G401 (cell line): Measurements from ENCODE around the gene CHST2. TPM values are rescaled to one million over a fixed set of nuclear protein-coding genes. Genes with fewer than 3 reads are reported as not detected.

Experiments used
- DNase-seq: peaks from one replicate; pipeline ENCODE4 v3.0.0-alpha.2; 2015; ENCODE audit warnings: low spot score
- in situ Hi-C: cut with HindIII; loops from 2 replicates; pipeline ENCODE4 v1.10.0; 2016; ENCODE audit warnings: low sequenced_read_pairs, mixed read lengths
- total RNA-seq: library from RNA; depleted of rRNA; stranded (reverse); fragments of >200 nt; shearing (Covaris generic); gene quantifications from 2 replicates; pipeline ENCODE4 v1.2.3, GENCODE V29; 2014

CHST2 gene
- total RNA-seq, 1 experiment from 2014 or later: 3.5 TPM

- in situ Hi-C loops: no loop called here
- no peak for DNase-seq
Measured at GRCh38 chr3:143124601-143125520, 5.3 kb downstream of the CHST2 start.

DNA sequence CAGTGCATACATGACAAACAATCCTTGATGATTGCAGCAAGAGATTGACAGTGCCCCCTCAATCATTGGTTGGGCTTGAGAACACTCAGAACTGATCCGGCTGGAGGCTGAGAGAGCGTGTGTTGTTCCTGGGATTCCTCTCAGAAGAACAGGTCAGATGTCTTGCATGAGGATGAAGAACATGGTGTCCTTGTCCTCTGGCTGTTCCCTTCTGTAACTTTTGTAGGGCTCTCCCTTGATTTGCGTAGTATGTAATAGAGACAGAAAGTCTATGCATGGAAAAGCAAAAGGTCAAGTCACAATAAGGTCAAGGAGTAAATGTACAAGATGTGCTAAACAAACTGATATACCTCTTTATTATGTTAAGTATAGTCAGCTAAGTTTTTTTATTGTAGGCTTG, 8.2 kb downstream of the CHST2 start:
- in situ Hi-C loops: no loop called here
- no peak for DNase-seq

GRCh38 chr3:143128227-143128955, 8.8 kb downstream of the CHST2 start:
- DNase-seq: no peak
- in situ Hi-C loops: no loop called here

GRCh38 chr3:143132246-143132980, 12.8 kb downstream of the CHST2 start:
- in situ Hi-C loops: no loop called here
- no peak for DNase-seq

DNA sequence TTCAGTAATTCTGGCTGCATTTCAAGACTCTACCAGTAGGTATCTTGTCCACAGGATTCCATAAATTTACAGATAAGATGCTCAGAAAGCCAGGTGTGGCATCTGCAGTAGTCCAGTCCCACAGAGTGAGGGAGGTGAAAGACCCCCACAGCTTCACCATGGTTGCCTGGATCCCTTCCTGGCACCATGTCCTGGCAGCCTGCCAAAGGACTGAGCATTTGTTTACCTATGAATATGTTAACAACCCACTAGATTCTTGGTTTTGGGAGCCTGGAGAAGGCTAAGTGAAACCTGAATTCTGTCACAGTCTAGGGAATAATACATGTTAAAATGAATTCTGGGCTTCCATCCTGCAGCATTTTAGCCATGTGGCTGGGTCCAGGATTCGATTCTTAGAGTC, 14.9 kb downstream of the CHST2 start:
- in situ Hi-C loops: no loop called here
- no peak for DNase-seq

GRCh38 chr3:143135150-143135549, 15.6 kb downstream of the CHST2 start:
- no peak for DNase-seq
- in situ Hi-C loops: no loop called here

- in situ Hi-C loops: no loop called here
- no peak for DNase-seq
Measured at GRCh38 chr3:143137435-143138036, 18.0 kb downstream of the CHST2 start.

DNA sequence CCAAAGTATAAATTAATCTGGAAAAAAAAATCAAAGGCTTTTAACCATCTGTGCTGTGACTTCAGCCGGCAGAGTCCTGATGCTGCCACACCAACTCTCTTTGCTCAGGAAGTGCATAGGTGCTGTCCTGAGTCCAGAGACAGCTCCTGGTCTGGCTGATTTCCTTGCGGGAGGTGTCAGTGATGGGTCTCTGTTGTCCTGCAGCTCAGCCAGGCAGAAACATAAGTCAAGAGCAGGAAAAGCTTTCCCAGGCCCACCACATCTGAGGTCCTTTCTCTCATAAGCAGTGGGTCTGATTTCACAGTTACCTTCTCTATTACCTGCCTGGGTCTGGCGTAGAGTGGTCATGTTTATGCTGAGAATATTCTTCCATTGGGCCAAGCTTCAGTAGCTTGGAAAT, 19.4 kb downstream of the CHST2 start:
- in situ Hi-C loops: no loop called here
- DNase-seq: no peak

DNA sequence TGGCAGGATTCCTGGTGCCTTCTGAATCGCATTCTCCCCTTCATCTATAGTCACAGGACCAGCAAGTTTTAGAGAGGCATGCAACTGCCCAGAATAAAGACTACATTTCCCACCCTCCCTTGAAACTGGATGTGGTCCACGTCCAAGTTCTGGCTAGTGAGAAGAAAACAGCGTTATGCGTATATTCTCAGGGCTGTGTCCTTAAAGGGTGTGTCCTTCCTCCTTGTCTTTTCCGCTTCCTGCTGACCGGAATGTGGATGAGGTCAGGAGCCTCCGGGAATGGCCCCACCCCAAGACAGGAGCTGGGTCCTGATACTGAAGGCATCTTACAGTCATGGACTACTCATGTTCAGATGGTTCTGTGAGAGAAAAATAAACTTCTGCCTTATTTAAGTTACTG, 20.2 kb downstream of the CHST2 start:
- in situ Hi-C loops: no loop called here
- no peak for DNase-seq

DNA sequence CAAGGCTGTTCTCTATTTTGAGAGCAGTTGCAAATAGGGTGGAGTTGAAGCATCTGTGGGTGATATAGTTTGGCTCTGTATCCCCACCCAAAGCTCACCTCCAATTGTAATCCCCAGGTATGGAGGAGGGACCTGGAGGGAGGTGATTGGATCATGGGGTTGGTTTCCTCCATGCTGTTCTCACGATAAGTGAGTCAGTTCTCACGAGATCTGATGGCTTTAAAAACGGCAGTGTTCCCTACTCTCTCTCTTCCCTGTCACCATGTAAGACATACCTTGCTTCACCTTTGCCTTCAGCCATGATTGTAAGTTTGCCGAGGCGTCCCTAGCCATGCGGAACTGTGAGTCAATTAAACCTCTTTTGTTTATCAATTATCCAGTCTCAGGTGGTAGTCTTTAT, 21.0 kb downstream of the CHST2 start:
- no peak for DNase-seq
- in situ Hi-C loops: no loop called here

DNA sequence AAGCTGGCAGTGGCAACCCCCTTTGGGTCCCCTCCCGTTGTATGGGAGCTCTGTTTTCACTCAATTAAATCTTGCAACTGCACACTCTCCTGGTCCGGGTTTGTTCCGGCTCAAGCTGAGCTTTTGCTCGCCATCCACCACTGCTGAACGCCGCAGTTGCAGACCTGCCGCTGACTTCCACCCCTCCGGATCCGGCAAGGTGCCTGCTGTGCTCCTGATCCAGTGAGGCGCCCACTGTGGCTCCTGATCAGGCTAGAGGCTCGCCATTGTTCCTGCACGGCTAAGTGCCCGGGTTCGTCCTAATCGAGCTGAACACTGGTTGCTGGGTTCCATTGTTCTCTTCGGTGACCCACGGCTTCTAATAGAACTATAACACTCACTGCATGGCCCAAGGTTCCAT, 22.8 kb downstream of the CHST2 start:
- no peak for DNase-seq
- in situ Hi-C loops: no loop called here

- in situ Hi-C loops: no loop called here
Measured at GRCh38 chr3:143145906-143146305, 26.3 kb downstream of the CHST2 start.

DNA sequence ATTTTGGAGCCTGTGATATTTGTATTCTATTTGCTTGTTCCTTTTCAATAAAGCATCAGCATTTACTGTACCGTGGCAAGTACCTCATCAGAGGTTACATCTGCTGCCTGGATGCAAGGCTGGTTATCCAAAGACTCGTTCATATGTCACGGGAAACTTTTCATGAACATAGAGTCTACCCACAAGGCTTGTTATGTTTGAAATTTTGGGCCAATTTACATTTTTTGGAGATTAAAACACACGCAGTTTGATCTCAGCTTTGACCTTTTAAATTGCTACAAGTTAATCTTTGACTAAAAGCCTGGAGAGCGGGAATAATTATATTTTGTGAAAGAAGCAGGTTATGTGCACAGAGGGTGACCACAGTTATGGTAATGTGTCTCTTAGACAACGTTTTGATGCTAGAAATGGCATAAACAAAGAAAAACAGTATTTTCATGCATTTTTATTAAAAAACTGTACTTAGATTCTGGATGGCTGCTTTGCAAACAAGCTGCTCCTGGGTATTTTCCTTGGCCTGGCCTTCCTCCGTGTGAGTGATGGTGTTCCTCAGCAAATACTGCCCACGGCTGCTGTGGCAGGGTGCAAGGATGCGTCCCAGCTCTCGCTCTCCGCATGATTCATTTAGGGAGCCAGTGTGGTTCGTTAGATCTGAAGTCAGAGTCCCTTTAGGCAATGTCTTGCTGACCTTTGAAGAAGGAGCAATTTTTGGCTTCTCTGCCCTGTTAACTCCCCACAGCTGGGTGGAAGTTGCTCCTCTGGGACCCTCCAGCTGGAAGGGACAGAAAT, 27.1 kb downstream of the CHST2 start:
- no peak for DNase-seq
- in situ Hi-C loops: no loop called here

More at GRCh38 chr3:143145906-143146305, 26.3 kb downstream of the CHST2 start:
- no peak for DNase-seq

DNA sequence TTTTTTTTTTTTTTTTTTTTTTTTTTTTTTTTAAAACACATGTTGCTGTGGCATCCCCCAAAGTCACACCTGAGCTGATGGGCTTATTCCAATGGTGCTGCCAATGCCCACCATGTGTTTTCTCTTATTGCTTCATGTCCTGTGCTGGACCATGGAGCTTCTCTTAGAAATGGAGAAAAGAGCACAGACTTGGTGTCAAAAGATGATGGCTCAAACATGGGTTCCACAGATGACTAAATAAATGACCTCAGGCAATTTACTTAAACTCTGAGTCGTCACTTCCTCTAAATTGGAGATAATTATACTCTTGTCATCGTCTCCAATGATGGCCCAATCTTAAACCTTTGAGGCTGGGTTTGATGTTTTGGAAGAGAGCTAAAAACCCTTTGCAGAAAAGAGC, 28.1 kb downstream of the CHST2 start:
- no peak for DNase-seq
- in situ Hi-C loops: no loop called here

- in situ Hi-C loops: no loop called here
Measured at GRCh38 chr3:143150071-143150470, 30.5 kb downstream of the CHST2 start.

GRCh38 chr3:143151004-143151731, 31.6 kb downstream of the CHST2 start:
- DNase-seq: no peak
- in situ Hi-C loops: no loop called here

More at GRCh38 chr3:143150071-143150470, 30.5 kb downstream of the CHST2 start:
- no peak for DNase-seq

- no peak for DNase-seq
- in situ Hi-C loops: no loop called here
Measured at GRCh38 chr3:143152043-143152442, 32.5 kb downstream of the CHST2 start.

GRCh38 chr3:143155756-143156155, 36.2 kb downstream of the CHST2 start:
- in situ Hi-C loops: no loop called here
- no peak for DNase-seq
